GM12892 (cell line): Measurements from ENCODE around the gene CYP46A1.

ENCODE experiments used
- POLR2AphosphoS5 ChIP-seq: IDR thresholded peaks from 2 replicates; pipeline ENCODE4 v1.6.1; 2011; ENCODE audit warnings: low read depth, low read length, control low read depth
- TAF1 ChIP-seq: IDR thresholded peaks from 2 replicates; pipeline ENCODE4 v1.6.1; 2011; ENCODE audit warnings: low read depth, mild to moderate bottlenecking, control low read depth, low read length, borderline replicate concordance

GRCh38 chr14:99674776-99675381 is 9.2 kb upstream of the CYP46A1 start:
- no peak for TF ChIP-seq POLR2AphosphoS5
- TF ChIP-seq TAF1 = no peak
